C4-2B (cell line): ENCODE results near the gene SYNJ2.

ENCODE experiments used
- ZFX ChIP-seq: fragments of 450-650 bp; IDR thresholded peaks from 2 replicates; pipeline ENCODE4 v1.6.1; 2017
- TF ChIP-seq, protein P1 (sequence below): fragments of 450-650 bp; conservative IDR thresholded peaks from 2 replicates; pipeline ENCODE4 v1.5.1; 2017; ENCODE audit warnings: mild to moderate bottlenecking

DNA sequence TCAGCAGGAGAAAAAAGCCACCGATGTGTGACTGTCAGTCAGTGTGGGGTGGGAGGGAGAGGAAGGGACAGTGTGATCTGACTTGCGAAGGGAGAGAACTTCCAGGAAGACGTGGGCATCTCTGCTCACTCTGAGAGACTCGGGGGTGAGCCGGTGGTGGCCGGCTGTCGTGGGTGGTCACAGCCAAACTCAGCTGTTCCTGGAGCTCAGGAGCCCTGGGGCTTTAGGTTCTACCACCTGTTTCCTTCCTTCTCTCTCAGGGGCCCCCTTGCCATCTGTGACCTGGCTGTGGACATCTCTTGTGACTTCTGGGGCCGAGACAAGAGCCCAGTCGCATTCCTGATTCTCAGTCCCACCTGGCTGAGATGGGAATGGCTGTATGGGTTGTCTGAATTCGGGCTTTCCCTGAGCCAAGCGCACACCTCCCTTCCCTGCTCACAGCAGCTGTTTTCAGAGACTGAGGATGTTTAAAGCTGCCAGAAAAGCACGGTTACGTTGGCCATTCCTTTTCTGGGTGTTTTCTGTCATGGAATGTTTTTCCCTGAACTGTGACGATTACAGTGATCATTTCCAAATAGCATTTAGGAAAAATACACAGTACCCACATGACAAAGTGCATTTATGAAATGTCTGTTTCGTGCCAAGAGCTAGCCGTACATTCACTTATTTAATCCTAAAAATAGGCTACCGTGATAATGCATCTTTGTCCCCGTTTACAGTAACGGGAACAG is 36.5 kb downstream of the SYNJ2 start:
- TF ChIP-seq, protein P1, sequence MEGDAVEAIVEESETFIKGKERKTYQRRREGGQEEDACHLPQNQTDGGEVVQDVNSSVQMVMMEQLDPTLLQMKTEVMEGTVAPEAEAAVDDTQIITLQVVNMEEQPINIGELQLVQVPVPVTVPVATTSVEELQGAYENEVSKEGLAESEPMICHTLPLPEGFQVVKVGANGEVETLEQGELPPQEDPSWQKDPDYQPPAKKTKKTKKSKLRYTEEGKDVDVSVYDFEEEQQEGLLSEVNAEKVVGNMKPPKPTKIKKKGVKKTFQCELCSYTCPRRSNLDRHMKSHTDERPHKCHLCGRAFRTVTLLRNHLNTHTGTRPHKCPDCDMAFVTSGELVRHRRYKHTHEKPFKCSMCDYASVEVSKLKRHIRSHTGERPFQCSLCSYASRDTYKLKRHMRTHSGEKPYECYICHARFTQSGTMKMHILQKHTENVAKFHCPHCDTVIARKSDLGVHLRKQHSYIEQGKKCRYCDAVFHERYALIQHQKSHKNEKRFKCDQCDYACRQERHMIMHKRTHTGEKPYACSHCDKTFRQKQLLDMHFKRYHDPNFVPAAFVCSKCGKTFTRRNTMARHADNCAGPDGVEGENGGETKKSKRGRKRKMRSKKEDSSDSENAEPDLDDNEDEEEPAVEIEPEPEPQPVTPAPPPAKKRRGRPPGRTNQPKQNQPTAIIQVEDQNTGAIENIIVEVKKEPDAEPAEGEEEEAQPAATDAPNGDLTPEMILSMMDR, result no peak
- no peak for TF ChIP-seq ZFX
